ENCODE results near the gene TXNDC2. TPM values are rescaled to one million over a fixed set of nuclear protein-coding genes. Genes with fewer than 3 reads are reported as not detected.

Gene TXNDC2
- total and polyA plus RNA-seq, 2 donors (not counting 1 experiment from before 2014, with no cell fraction given) = 0.15 TPM; not detected in 1

GRCh38 chr18:9872823-9873222, 12.9 kb upstream of the TXNDC2 start:
- no peak for TF ChIP-seq EZH2 (IDR thresholded peaks at IDR 0.05; ENCODE audit: low read length, missing control alignments)
- TF ChIP-seq CTCF (conservative IDR thresholded peaks at IDR 0.05 in 1 of 2, IDR thresholded peaks at IDR 0.05 in 1 of 2; ENCODE audit: low read depth in 1 of 2, low read length in 2 of 2) = no peak
- H3K4me2 ChIP-seq (ENCODE audit: extremely low read depth, insufficient read depth, low read length) = no peak overlapping the region
- H3K9me3 ChIP-seq (ENCODE audit: control insufficient read depth, insufficient read depth, low read depth, low read length) = no peaks in the 10 kb centered on the region
- H3K27me3 ChIP-seq (ENCODE audit: control insufficient read depth, insufficient read depth, low read length) = no peaks in the 10 kb centered on the region
- H2AFZ ChIP-seq (ENCODE audit: low read length) = no peak overlapping the region
- DNase-seq (ENCODE audit: low read depth in 2 of 2) = no peak
- H3K9ac ChIP-seq (ENCODE audit: insufficient read depth, low read length) = no peak overlapping the region
- H3K4me1 ChIP-seq (ENCODE audit: control insufficient read depth, extremely low read depth, insufficient read depth, low read length) = peaks cover 22% of the 10 kb centered on the region
- H3K27ac ChIP-seq (ENCODE audit: insufficient read depth, low read length) = no peak overlapping the region
- H3K36me3 ChIP-seq (ENCODE audit: control insufficient read depth, insufficient read depth, low read length) = no peaks in the 10 kb centered on the region
- H4K20me1 ChIP-seq (ENCODE audit: control insufficient read depth, extremely low read depth, insufficient read depth, low read length) = no peaks in the 10 kb centered on the region
- no peak overlapping the region for H3K4me3 ChIP-seq (replicated peaks in 1 of 4; ENCODE audit: control extremely low read depth in 1 of 4, insufficient read depth in 1 of 4, low read depth in 3 of 4, low read length in 4 of 4)
- no peaks in the 10 kb centered on the region for H3K79me2 ChIP-seq (ENCODE audit: control insufficient read depth, insufficient read depth, low read length)

- Histone ChIP-seq H3K27me3 (ENCODE audit: control insufficient read depth, insufficient read depth, low read length) (no peaks in the 10 kb centered on the region), H3K4me1 (ENCODE audit: control insufficient read depth, extremely low read depth, insufficient read depth, low read length) (peaks cover 20% of the 10 kb centered on the region), H3K9me3 (ENCODE audit: control insufficient read depth, insufficient read depth, low read depth, low read length) (no peaks in the 10 kb centered on the region), H3K4me3 (replicated peaks in 1 of 4; ENCODE audit: control extremely low read depth in 1 of 4, insufficient read depth in 1 of 4, low read depth in 3 of 4, low read length in 4 of 4) (no peak overlapping the region), H3K27ac (ENCODE audit: insufficient read depth, low read length) (no peak overlapping the region), H3K79me2 (ENCODE audit: control insufficient read depth, insufficient read depth, low read length) (no peaks in the 10 kb centered on the region), H3K9ac (ENCODE audit: insufficient read depth, low read length) (no peak overlapping the region), H3K36me3 (ENCODE audit: control insufficient read depth, insufficient read depth, low read length) (no peaks in the 10 kb centered on the region), H2AFZ (ENCODE audit: low read length) (no peak overlapping the region), H4K20me1 (ENCODE audit: control insufficient read depth, extremely low read depth, insufficient read depth, low read length) (no peaks in the 10 kb centered on the region), H3K4me2 (ENCODE audit: extremely low read depth, insufficient read depth, low read length) (no peak overlapping the region)
- DNase-seq (ENCODE audit: low read depth in 2 of 2) = no peak
- no peak for TF ChIP-seq CTCF (conservative IDR thresholded peaks at IDR 0.05 in 1 of 2, IDR thresholded peaks at IDR 0.05 in 1 of 2; ENCODE audit: low read depth in 1 of 2, low read length in 2 of 2)
- TF ChIP-seq EZH2 (IDR thresholded peaks at IDR 0.05; ENCODE audit: low read length, missing control alignments) = no peak
These were observed 11.0 kb upstream of the TXNDC2 start for GRCh38 chr18:9874728-9875127.

- peak overlapping the region; percentile 88 for H3K4me2 ChIP-seq (ENCODE audit: extremely low read depth, insufficient read depth, low read length)
- H3K27me3 ChIP-seq (ENCODE audit: control insufficient read depth, insufficient read depth, low read length) = no peaks in the 10 kb centered on the region
- H3K4me1 ChIP-seq (ENCODE audit: control insufficient read depth, extremely low read depth, insufficient read depth, low read length) = peaks cover 10% of the 10 kb centered on the region
- H4K20me1 ChIP-seq (ENCODE audit: control insufficient read depth, extremely low read depth, insufficient read depth, low read length) = no peaks in the 10 kb centered on the region
- no peak overlapping the region for H2AFZ ChIP-seq (ENCODE audit: low read length)
- no peaks in the 10 kb centered on the region for H3K36me3 ChIP-seq (ENCODE audit: control insufficient read depth, insufficient read depth, low read length)
- DNase-seq (ENCODE audit: low read depth in 2 of 2) = no peak
- no peaks in the 10 kb centered on the region for H3K9me3 ChIP-seq (ENCODE audit: control insufficient read depth, insufficient read depth, low read depth, low read length)
- H3K9ac ChIP-seq (ENCODE audit: insufficient read depth, low read length) = peak overlapping the region; percentile 28
- peak overlapping the region; percentile 89 for H3K27ac ChIP-seq (ENCODE audit: insufficient read depth, low read length)
- TF ChIP-seq EZH2 (IDR thresholded peaks at IDR 0.05; ENCODE audit: low read length, missing control alignments) = no peak
- no peak for TF ChIP-seq CTCF (conservative IDR thresholded peaks at IDR 0.05 in 1 of 2, IDR thresholded peaks at IDR 0.05 in 1 of 2; ENCODE audit: low read depth in 1 of 2, low read length in 2 of 2)
- H3K79me2 ChIP-seq (ENCODE audit: control insufficient read depth, insufficient read depth, low read length) = no peaks in the 10 kb centered on the region
- peak overlapping the region in 2 of 4 experiments; percentile 35 to 39 for H3K4me3 ChIP-seq (replicated peaks in 1 of 4; ENCODE audit: control extremely low read depth in 1 of 4, insufficient read depth in 1 of 4, low read depth in 3 of 4, low read length in 4 of 4)
These were observed 9.4 kb upstream of the TXNDC2 start for GRCh38 chr18:9876212-9876866.
